OCI-LY1 (cell line): Measurements from ENCODE around the gene MYLIP.
A peak's percentile ranks its signal among the peaks of the same experiment; 100 is the strongest.

Experiments
- H2AFZ ChIP-seq: fragments of 200-600 bp; sonication (generic), shearing (Covaris generic); 2 replicates; pipeline ENCODE4 v1.6.0; 2014; ENCODE audit warnings: antibody characterized with exemption, mild to moderate bottlenecking, low read length
- H3F3A ChIP-seq: fragments of 200-600 bp; sonication (generic), shearing (Covaris generic); 2 replicates; pipeline ENCODE4 v1.6.0; 2014; ENCODE audit warnings: mild to moderate bottlenecking, antibody characterized with exemption, low read length, moderate library complexity; ENCODE audit not compliant: insufficient read depth
- H3K27ac ChIP-seq: fragments of 200-600 bp; sonication (generic); 2 replicates; pipeline ENCODE4 v1.5.1; 2014; ENCODE audit warnings: low read length, mixed run types, mild to moderate bottlenecking, low read depth; ENCODE audit not compliant: poor library complexity, severe bottlenecking
- H3K27me3 ChIP-seq: fragments of 200-600 bp; sonication (generic); 2 replicates; pipeline ENCODE4 v1.6.0; 2014; ENCODE audit warnings: antibody characterized with exemption, mild to moderate bottlenecking, low read length, moderate library complexity; ENCODE audit not compliant: insufficient read depth
- H3K36me3 ChIP-seq: fragments of 200-600 bp; sonication (generic); 2 replicates; pipeline ENCODE4 v1.6.1; 2014; ENCODE audit warnings: mild to moderate bottlenecking, antibody characterized with exemption, low read length, moderate library complexity, mixed read lengths; ENCODE audit not compliant: insufficient read depth
- H3K4me1 ChIP-seq: fragments of 200-600 bp; sonication (generic); 2 replicates; pipeline ENCODE4 v1.5.1; 2014; ENCODE audit warnings: mild to moderate bottlenecking, low read length, moderate library complexity; ENCODE audit not compliant: insufficient read depth, severe bottlenecking
- H3K4me2 ChIP-seq: fragments of 200-600 bp; sonication (generic), shearing (Covaris generic); 2 replicates; pipeline ENCODE4 v1.6.1; 2014; ENCODE audit warnings: low read length
- H3K4me3 ChIP-seq: fragments of 200-600 bp; sonication (generic); 2 replicates; pipeline ENCODE4 v1.5.1; 2014; ENCODE audit warnings: low read length, low read depth, mild to moderate bottlenecking, mixed read lengths; ENCODE audit not compliant: poor library complexity, severe bottlenecking
- H3K79me2 ChIP-seq: fragments of 200-600 bp; shearing (Covaris generic); 2 replicates; pipeline ENCODE4 v1.6.1; 2016; ENCODE audit warnings: mixed run types, low read length, mixed read lengths; ENCODE audit not compliant: insufficient read depth
- H3K9ac ChIP-seq: fragments of 200-600 bp; sonication (generic), shearing (Covaris generic); 2 replicates; pipeline ENCODE4 v1.6.1; 2014; ENCODE audit warnings: mild to moderate bottlenecking, low read length, mixed read lengths
- H3K9me2 ChIP-seq: fragments of 200-600 bp; sonication (generic), shearing (Covaris generic); 2 replicates; pipeline ENCODE4 v1.6.1; 2014; ENCODE audit warnings: low read depth, mild to moderate bottlenecking, low read length, mixed read lengths
- H3K9me3 ChIP-seq: fragments of 200-600 bp; shearing (Covaris generic); 2 replicates; pipeline ENCODE4 v1.6.1; 2014; ENCODE audit warnings: low read length, mixed read lengths
- H4K20me1 ChIP-seq: fragments of 200-600 bp; sonication (generic), shearing (Covaris generic); 2 replicates; pipeline ENCODE4 v1.6.0; 2016; ENCODE audit warnings: mild to moderate bottlenecking, low read length; ENCODE audit not compliant: insufficient read depth
- EZH2 ChIP-seq: fragments of 200-600 bp; sonication (generic), shearing (Covaris generic); IDR thresholded peaks from 2 replicates; pipeline ENCODE4 v1.8.0; 2017; ENCODE audit warnings: borderline replicate concordance, mixed run types, mild to moderate bottlenecking, antibody characterized with exemption, low read length, moderate library complexity, mixed read lengths
- TF ChIP-seq, protein P1 (sequence below): fragments of 200-600 bp; sonication (generic), shearing (Covaris generic); IDR thresholded peaks from 2 replicates; pipeline ENCODE4 v1.5.1; 2017; ENCODE audit warnings: mild to moderate bottlenecking, antibody characterized with exemption, low read length, moderate library complexity, mixed read lengths

The MYLIP gene

DNA sequence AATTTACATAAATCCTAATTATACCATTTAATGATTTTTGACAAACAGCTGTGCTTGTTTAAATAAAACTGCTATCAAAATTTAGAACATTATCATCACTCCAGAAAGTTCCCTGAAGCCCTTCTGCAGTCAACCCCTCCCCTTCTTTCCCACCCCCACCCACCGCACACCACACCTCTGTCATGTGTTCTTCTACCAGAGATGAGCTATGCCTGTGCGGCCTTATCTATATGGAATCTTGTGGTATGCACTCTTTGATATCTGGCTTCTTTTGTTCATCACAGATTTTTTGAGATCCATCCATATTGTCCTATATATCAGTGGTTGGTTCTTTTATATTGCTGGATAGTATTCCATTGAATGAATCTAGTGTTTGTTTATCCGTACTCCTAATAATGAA lies 7.2 kb downstream of the MYLIP start:
- Histone ChIP-seq H3K4me2 (peak overlapping the region; percentile 6; the same call in 1 of the 2 replicates), H3K9ac (no peak overlapping the region), H3K27ac (no peak overlapping the region), H3F3A (no peaks in the 10 kb centered on the region), H3K36me3 (peaks cover 91% of the 10 kb centered on the region), H3K9me3 (no peaks in the 10 kb centered on the region), H3K4me1 (peaks cover 59% of the 10 kb centered on the region), H2AFZ (no peak overlapping the region), H3K27me3 (no peaks in the 10 kb centered on the region), H3K79me2 (peaks cover 89% of the 10 kb centered on the region), H3K9me2 (no peaks in the 10 kb centered on the region), H4K20me1 (0 out of 2 replicates have a peak, but pooled peaks cover 2% of the 10 kb centered on the region), H3K4me3 (no peak overlapping the region)
- no peak for TF ChIP-seq EZH2
- TF ChIP-seq, protein P1, sequence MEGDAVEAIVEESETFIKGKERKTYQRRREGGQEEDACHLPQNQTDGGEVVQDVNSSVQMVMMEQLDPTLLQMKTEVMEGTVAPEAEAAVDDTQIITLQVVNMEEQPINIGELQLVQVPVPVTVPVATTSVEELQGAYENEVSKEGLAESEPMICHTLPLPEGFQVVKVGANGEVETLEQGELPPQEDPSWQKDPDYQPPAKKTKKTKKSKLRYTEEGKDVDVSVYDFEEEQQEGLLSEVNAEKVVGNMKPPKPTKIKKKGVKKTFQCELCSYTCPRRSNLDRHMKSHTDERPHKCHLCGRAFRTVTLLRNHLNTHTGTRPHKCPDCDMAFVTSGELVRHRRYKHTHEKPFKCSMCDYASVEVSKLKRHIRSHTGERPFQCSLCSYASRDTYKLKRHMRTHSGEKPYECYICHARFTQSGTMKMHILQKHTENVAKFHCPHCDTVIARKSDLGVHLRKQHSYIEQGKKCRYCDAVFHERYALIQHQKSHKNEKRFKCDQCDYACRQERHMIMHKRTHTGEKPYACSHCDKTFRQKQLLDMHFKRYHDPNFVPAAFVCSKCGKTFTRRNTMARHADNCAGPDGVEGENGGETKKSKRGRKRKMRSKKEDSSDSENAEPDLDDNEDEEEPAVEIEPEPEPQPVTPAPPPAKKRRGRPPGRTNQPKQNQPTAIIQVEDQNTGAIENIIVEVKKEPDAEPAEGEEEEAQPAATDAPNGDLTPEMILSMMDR = no peak

DNA sequence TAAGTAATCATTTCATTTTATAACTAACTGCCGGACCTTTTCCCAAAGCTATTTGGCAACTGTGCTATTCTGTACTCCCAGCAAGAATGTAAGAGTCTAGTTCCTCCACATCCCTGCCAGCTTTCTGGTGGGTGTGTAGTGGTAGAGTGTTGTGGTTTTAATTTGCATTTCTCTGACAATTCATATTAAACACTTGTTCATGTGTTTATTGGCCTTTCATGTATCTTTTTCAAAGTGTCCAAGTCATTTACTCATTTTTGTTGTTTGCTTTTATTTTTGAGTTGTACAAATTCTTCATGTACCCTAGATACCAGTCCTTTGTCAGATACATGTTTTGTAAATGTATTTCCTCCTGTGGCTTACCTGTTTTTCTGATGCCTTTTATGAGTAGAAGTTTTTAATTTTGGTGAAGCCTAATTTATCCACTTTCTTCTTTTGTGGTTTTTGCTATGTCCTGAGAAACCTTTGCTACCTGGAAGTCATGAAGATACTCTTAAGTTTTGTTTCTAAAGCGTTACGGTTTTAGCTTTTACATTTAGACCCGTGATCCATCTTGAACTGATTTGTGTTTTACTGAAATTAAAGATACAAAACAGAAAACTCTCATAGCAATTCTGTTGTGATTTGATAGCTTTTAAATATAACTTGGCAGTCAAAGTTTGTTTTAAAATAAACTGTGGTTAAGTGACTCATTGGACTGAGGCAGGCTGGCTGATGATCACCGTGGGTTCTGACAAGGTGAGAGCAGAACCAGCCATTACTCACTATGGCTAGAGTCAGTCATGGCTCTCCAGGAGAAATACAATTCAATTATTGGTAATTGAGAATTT lies 8.0 kb downstream of the MYLIP start:
- Histone ChIP-seq H3K9me3 (no peaks in the 10 kb centered on the region), H3K4me1 (peaks cover 51% of the 10 kb centered on the region), H3K4me3 (no peak overlapping the region), H3K27ac (no peak overlapping the region), H3K4me2 (peak overlapping the region; percentile 6; the same call in 1 of the 2 replicates), H3K9ac (no peak overlapping the region), H3K9me2 (no peaks in the 10 kb centered on the region), H4K20me1 (0 out of 2 replicates have a peak, but pooled peaks cover 5% of the 10 kb centered on the region), H3F3A (no peaks in the 10 kb centered on the region), H3K36me3 (peaks cover 91% of the 10 kb centered on the region), H3K27me3 (no peaks in the 10 kb centered on the region), H2AFZ (no peak overlapping the region), H3K79me2 (peaks cover 85% of the 10 kb centered on the region)
- TF ChIP-seq, protein P1 = no peak
- TF ChIP-seq EZH2 = no peak

DNA sequence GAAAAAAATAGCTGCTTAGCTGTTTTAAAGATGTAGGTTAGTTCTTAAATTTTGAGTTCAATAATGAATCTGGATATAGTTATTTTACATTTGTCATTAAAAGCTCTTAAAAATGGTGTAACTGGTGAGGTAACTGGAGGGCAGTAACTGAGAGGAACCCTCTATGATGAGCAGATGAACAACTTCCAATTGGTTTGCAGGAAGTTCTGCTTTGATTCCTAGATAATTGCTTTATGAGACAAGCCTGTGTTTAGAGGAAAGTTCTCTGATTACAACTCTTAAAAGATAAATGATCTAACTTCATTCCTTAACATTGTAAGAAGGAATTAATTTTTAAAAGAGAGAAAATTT lies 8.5 kb downstream of the MYLIP start:
- no peaks in the 10 kb centered on the region for H3F3A ChIP-seq
- 0 out of 2 replicates have a peak, but pooled peaks cover 5% of the 10 kb centered on the region for H4K20me1 ChIP-seq
- H3K79me2 ChIP-seq = peaks cover 82% of the 10 kb centered on the region
- H3K27ac ChIP-seq = no peak overlapping the region
- H3K27me3 ChIP-seq = no peaks in the 10 kb centered on the region
- H3K9me2 ChIP-seq = no peaks in the 10 kb centered on the region
- H2AFZ ChIP-seq = no peak overlapping the region
- no peaks in the 10 kb centered on the region for H3K9me3 ChIP-seq
- H3K4me2 ChIP-seq = no peak overlapping the region
- peaks cover 91% of the 10 kb centered on the region for H3K36me3 ChIP-seq
- H3K9ac ChIP-seq = no peak overlapping the region
- TF ChIP-seq, protein P1 = no peak
- TF ChIP-seq EZH2 = no peak
- no peak overlapping the region for H3K4me3 ChIP-seq
- peaks cover 46% of the 10 kb centered on the region for H3K4me1 ChIP-seq
